Activated T-cell treated with anti-CD3 and anti-CD28 coated beads for 48 hours (primary cell): ENCODE measurements around the gene C4BPA.

Experiments
- DNase-seq: peaks from one replicate; pipeline ENCODE4 v3.0.0-alpha.2; 2020; ENCODE audit warnings: low read depth

The C4BPA gene

GRCh38 chr1:207077470-207078377 is 26.3 kb upstream of the C4BPA start:
- peak; percentile 21 for DNase-seq

- DNase-seq: no peak
Measured at GRCh38 chr1:207078578-207079132, 25.4 kb upstream of the C4BPA start.

- DNase-seq: no peak
Measured at GRCh38 chr1:207079706-207080241, 24.3 kb upstream of the C4BPA start.

- DNase-seq: no peak
Measured at GRCh38 chr1:207081088-207081487, 22.9 kb upstream of the C4BPA start.

DNA sequence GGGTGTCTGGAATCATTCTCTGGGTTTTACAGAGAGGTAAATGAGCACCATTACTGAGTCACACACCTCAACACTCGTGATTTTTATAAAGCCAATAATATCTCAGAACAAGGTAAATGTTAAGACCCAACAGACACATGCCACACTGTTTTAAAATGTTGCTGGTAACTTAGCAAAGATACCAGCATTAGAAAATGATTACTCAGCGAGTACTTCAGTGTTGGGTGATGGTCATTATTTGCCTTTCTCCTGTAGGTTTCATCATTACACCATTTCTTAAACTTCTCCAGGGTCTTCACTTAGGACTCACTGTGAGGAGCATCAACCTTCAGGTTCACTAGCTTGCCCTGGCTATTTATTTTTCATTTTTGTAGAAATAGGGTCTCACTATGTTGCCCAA is 22.2 kb upstream of the C4BPA start:
- no peak for DNase-seq

- no peak for DNase-seq
Measured at GRCh38 chr1:207084232-207084631, 19.8 kb upstream of the C4BPA start.

DNA sequence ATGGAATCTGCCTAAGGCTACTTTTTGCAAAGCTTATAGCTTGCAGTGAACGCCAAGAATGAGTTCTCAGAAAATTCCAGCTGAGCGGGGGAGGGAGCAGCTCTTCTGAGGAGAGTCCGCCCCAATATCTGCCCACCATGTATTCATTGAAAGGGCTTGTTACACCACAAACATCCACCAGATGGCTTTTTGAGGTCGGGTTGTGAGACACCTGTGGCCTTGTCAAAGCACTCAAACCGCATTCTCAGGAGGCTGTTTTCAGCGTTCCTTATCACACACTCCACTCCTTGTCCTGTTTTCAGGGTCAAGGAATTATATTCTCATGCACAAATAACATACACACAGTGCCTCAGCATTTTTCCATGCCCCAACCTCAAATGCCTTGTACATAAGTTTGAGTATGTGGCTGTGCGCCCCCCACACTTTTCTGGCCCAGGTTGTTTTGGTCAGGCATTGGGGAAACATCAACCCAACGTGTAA is 19.3 kb upstream of the C4BPA start:
- peak; percentile 12 for DNase-seq

GRCh38 chr1:207085887-207086286 is 18.1 kb upstream of the C4BPA start:
- DNase-seq: no peak

DNA sequence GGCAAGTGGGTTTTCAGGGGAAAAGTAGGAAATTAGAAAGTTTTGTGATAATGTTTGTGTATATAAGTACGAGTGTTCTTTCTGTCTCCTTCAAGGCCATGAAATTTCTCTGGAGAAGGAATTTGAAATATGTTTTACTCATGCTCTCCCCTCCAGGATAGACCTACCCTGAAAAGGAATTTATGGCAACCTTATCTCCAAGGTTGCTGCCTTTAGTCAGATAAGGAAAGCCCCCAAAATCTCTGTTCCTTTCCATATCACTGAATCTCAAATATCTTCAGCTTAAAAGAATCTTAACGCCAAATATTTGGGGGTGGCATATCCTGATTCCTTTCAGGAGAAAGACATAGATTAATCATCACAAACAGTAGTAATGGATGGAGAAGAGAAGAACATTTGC is 15.9 kb upstream of the C4BPA start:
- no peak for DNase-seq

- no peak for DNase-seq
Measured at GRCh38 chr1:207088701-207089626, 15.1 kb upstream of the C4BPA start, which contains the start of gene C4BPB. C4BPB (plus strand) TSS chr1:207088860; CDS start chr1:207089532, 672 bp downstream.

GRCh38 chr1:207089627-207090355 is 14.2 kb upstream of the C4BPA start:
- no peak for DNase-seq

DNA sequence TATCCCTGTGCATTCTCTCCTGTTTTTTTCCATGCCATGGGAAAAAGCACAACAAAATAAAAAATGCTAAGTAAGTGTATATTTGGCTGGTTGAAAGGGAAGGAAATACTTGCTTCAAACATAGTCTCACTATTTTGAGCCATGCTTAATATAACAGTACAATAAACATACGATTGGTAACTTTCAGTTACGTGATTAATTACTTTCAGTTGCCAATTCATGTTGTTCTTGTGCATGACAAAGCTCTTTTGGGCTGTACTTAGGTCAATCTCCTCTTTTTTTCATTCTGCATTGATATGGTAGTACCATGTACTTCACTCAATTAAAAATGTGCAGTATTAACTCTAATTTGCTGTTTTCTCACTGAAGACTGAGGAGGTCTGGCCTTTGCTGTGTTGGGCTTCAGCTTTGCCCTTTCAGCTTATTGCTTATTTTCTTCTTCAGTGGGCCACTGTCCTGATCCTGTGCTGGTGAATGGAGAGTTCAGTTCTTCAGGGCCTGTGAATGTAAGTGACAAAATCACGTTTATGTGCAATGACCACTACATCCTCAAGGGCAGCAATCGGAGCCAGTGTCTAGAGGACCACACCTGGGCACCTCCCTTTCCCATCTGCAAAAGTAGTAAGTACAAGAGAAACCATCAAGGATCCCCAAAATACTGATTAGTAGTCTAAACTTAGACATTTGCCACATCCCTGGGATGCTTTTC is 12.7 kb upstream of the C4BPA start:
- no peak for DNase-seq

DNA sequence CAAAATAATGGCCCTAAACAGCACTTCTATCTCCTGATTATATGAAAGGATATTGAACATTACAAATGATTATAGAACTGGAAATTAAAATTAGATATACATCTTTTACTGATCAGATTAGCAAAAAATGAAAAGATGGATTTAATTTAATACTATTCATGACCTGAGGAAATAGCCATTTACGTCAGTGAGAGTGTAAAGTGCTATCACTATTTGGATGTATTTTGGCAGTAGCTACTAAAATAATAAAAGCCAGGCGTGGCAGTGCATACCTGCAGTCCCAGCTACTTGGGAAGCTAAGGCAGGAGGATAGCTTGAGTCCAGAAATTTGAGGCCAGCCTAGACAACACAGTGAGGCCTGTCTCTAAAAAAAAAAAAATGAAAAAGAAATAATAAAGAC is 10.1 kb upstream of the C4BPA start:
- no peak for DNase-seq

DNA sequence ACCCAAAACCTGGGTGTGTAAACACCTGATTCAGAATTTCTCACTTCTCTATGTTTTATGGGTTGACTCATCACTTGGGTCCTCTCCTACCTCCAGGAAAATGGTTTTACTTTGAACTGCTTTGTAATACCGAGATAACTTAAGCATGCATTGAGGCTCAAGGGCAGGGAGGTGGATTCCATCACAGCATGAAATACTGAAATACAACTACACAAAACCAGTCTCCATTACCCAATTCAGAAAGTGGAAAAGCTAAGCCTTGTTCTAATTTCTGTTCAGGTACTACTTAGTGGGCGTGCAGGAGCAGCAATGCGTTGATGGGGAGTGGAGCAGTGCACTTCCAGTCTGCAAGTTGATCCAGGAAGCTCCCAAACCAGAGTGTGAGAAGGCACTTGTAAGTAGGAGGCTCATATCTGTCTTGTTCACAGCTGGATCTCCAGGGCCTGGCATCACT is 6.1 kb upstream of the C4BPA start:
- peak; percentile 12 for DNase-seq

DNA sequence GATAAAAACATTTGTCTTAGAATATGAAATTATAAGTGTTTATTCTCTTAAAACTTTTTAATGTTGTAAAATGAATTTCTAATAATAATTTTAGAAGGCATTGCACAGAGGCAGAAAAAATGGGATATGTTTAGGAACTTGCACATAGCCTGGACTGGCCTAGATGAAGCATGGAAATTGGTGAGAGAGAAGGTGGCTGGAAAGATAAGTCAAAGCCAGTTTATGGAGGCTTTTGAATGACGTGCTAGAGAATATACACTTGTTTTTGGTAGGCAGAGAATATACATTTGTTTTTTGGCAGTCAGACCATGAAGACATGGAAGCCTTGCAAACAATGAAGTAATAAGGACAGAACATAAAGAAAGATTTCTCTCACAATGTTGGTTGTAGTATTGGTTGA is 2.3 kb upstream of the C4BPA start:
- no peak for DNase-seq

DNA sequence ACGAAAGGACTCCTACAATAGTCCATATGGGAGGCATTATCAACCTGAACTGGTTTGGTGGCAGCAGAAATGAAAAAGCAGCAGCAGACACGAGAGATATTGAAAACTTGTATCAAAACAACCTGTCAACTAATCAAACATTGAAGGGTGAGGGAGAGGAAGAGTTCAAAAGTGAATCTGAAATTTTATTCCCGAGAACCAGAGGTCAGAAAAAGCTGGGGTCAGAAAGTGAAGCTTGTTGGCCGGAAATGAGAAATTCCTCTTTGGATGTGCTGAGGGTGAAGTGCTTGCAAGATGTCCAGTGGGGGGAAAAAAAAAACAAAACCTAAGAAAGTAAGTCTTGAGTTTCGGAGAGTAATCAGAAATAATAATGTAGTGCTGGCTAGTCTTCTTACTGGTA is 1.9 kb upstream of the C4BPA start:
- DNase-seq: no peak

- no peak for DNase-seq
Measured at GRCh38 chr1:207102659-207103058, 1.4 kb upstream of the C4BPA start.

DNA sequence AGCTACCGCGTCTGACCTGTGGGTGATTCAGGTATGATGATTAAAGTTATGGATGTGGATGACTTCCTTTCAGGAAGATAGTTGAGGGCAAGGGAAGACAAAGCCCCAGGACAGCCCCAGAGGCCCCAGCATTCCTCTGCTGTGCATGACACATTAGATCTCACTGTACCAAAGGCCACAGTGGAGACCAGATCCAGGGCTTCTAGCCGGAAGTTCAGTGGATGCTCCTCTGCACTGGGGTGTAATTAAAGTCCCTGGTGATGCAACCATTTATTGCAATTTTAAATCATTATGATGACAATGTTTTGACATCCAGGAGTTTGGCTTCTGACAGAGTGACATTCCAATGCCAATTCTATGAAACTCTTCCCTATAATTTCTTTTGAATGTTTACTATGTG is 5.0 kb downstream of the C4BPA start:
- DNase-seq: no peak

DNA sequence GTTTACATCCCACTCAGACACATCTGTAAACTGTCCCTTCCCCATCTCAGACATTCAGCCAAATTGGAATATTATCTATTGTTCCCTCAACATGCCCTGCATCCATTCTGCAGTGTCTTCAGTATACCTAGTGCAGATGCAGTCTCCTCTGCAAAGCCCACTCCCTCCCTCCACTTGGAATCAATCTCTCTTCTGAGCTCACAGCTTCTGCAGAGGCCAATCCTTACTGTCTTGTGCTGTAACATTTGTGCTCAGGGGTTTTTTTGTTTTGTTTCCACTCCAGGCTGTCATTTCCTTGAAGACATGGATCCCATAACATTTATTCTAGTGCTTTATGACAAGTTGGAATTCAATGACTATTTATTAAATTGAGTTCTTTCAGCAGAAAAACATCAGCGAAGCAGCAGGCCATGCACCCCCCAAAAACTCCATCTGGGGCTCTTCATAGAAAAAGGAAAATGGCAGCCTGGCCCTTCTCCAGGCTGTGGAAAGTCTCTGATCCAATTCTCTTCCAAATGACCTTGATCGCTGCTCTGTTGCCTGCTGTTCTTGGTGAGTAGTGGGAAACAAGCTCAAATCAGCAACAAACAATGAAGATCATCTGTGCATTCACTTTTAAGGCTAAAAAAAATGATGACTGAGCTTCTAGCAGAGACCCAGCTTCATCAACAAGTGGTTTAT is 8.7 kb downstream of the C4BPA start:
- DNase-seq: no peak

GRCh38 chr1:207115269-207115668 is 11.2 kb downstream of the C4BPA start:
- no peak for DNase-seq
